IPS DF 19.7 (cell line): Measurements from ENCODE around the gene EXOSC5.
A peak's percentile ranks its signal among the peaks of the same experiment; 100 is the strongest.
"Not testable (repeated sequence)": the region's sequence is repeated elsewhere in the genome, so short reads cannot be mapped to it uniquely, and the experiment has no call there.

ENCODE experiments used
- DNase-seq: peaks from one replicate; pipeline ENCODE4 v3.0.0-alpha.2; 2013; ENCODE audit warnings: low read depth, low spot score

EXOSC5 gene

DNA sequence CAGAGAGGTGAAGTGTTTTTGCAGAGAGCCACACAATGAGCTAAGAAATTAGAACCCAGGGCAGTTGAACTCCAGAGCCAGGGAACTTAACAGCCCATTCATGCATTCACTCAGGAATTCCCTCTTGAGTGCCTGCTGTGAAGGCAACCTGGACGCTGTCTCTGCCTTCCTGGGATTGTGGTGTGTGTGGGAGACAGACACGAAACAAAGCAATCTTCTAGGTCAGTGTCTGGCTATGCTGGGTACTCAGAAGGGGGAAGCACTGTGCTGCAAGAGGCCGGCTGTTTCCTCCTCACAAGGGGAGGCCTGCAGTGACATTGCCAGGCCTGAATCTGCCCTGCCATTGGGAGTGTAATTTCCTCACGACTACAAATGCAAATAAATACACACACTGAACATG lies 10.1 kb upstream of the EXOSC5 start:
- peak; percentile 64 for DNase-seq

DNA sequence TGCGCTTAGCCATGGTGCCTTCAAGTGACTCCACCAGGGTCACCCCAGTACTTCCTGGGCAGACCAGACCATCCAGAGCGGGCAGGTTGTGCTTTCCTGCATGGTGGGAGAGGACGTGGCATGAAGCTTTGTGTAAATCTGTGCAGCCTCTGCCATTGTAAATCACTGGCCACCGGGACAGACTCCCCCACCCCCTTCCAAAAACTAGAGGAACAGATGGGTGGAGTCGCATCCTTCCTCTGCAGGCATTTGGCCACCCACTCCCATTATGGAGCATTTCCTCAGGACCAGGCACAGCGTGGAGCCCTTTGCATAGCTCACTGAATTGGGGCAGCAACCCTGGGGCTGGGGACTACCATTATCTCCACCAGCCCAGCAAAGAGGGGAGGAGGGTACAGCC lies 8.6 kb upstream of the EXOSC5 start:
- no peak for DNase-seq

- no peak for DNase-seq
Measured at GRCh38 chr19:41403181-41403970, 6.2 kb upstream of the EXOSC5 start.

GRCh38 chr19:41402010-41402409 lies 4.9 kb upstream of the EXOSC5 start:
- DNase-seq = no peak

- DNase-seq = no peak
Measured at GRCh38 chr19:41401483-41401882, 4.3 kb upstream of the EXOSC5 start.

DNA sequence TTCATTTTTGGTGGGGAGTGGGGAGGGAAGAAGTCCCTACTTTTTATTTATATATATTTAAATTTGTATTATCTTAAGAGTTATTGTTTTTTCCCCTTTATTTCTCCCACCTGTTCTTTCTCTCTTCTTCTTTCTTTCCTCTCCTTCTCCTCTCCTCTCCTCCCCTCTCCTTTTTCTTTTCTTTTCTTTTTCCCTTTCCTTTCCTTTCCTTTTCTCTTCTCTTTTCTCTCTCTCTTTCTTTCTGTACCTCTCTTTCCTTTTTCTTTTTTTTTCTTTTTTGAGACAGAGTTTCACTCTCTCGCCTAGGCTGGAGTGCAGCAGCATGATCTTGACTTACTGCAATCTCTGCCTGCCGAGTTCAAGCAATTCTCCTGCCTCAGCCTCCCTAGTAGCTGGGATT lies 2.4 kb upstream of the EXOSC5 start:
- no peak for DNase-seq

DNA sequence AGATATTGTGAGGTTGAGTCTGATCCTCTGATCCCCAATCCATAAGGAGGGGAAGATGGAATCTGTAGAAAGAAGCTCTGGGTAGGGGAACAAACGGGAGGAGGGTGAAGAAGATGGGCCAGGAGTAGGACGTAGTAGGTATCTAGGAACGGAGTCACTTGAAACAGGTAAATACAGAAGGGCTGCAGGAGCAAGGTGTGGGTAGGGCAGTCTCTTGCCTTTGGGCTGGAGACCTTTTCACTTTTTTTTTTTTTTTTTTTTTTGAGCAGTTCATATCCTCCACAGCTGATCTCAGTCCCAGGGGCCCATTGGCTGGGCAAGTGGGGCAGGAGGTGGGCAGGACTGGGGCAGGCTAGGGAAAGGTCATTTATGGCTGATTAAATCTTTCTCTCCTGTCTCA lies 1.9 kb upstream of the EXOSC5 start:
- DNase-seq = no peak

GRCh38 chr19:41398598-41398997 lies 1.4 kb upstream of the EXOSC5 start:
- no peak for DNase-seq

- no peak for DNase-seq
Measured at GRCh38 chr19:41398050-41398418, 875 bp upstream of the EXOSC5 start.

DNA sequence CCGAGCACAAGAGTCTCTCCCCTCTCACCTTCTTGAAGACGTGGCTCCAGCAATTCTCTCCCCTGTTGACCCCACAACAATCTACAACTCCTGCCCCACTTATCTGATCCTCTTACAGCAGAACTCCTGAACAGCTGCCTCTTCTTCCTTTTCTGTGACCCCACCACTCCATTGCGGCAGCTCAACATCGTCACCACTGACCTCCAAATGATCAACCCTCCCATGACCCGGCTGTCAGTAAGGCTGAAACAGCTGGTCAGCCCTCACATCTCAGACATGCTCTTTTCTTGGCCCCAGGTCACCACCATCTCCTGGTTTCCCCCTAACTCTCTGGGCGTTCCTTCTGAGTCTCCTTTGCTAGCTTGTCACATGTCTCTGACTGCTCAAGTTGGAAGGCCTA lies 1.8 kb downstream of the EXOSC5 start:
- DNase-seq = no peak

DNA sequence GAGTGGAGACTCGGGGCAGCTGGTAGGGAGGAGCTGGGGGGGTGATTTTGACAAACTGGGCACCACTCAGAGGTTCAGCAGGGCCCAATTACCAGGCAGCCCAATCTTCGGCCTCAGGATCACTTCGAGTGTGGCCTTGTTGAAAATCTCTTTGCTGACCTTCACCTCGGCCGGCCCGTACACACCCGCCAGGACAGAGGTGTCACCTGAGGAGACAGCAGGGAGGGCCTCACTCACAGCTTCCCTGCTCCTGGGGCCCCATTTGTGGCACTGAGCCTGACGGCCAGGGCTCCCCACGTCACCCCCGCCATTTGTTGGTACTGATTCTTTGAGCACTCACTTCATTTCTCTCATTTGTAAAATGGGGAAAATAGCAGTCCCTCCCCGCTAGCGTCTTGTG lies 4.4 kb downstream of the EXOSC5 start:
- no peak for DNase-seq

GRCh38 chr19:41391618-41392017 lies 5.5 kb downstream of the EXOSC5 start:
- no peak for DNase-seq

GRCh38 chr19:41386442-41386841 lies 10.7 kb downstream of the EXOSC5 start:
- no peak for DNase-seq

GRCh38 chr19:41384351-41384750 lies 12.8 kb downstream of the EXOSC5 start:
- no peak for DNase-seq

GRCh38 chr19:41381536-41381935 lies 15.6 kb downstream of the EXOSC5 start:
- not testable (repeated sequence) for DNase-seq

GRCh38 chr19:41377977-41378709 lies 19.0 kb downstream of the EXOSC5 start:
- peak; percentile 28 for DNase-seq

- no peak for DNase-seq
Measured at GRCh38 chr19:41376998-41377365, 20.2 kb downstream of the EXOSC5 start.

GRCh38 chr19:41376241-41376997 lies 20.7 kb downstream of the EXOSC5 start, which contains the start of gene TMEM91:
Gene TMEM91, plus strand, starts transcription at chr19:41376533. Its CDS starts 1,777 bp downstream, at chr19:41378310.
- no peak for DNase-seq

- no peak for DNase-seq
Measured at GRCh38 chr19:41373993-41374392, 23.2 kb downstream of the EXOSC5 start.

DNA sequence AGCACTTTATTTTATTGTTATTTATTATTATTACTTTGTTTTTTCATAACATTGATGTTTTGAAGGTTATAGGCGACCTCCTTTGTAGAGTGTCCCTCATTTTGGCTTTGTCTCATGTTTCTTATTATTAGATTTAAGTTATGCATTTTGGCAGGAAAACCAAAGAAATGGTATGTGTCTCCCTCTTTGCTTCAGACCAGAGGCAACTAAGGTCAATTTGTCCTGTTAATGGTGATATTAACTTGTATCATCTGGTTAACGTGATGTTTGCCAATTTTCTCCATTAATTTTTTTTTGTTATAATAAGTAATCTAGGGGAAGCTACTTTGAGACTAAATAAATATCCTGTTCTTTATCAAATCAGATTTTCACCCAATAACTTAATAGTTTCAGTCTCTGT lies 24.7 kb downstream of the EXOSC5 start:
- no peak for DNase-seq

GRCh38 chr19:41371541-41371940 lies 25.6 kb downstream of the EXOSC5 start:
- no peak for DNase-seq

DNA sequence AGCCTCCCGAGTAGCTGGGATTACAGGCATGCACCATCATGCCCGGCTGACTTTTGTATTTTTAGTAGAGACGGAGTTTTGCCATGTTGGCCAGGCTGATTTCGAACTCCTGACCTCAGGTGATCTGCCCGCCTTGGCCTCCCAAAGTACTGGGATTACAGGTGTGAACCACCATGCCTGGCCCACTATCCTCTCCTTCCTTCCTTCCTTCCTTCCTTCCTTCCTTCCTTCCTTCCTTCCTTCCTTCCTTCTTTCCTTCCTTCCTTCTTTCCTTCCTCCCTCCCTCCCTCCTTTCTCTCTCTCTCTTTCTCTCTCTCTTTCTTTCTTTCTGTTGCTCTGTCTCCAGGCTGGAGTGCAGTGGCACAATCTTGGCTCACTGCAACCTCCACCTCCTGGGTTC lies 26.0 kb downstream of the EXOSC5 start:
- not testable (repeated sequence) for DNase-seq
